SU-DHL-6 (cell line): Measurements from ENCODE around the gene SRCAP.

Experiments used
- H2AFZ ChIP-seq: fragments of 200-600 bp; sonication (generic); 2 replicates; pipeline ENCODE4 v1.6.1; 2014; ENCODE audit warnings: low read depth, mild to moderate bottlenecking, moderate library complexity, mixed read lengths, antibody characterized with exemption, low read length; ENCODE audit not compliant: severe bottlenecking
- H3F3A ChIP-seq: fragments of 200-600 bp; shearing (Covaris generic); 2 replicates; pipeline ENCODE4 v1.6.0; 2016; ENCODE audit warnings: antibody characterized with exemption, mild to moderate bottlenecking; ENCODE audit not compliant: insufficient read depth
- H3K27ac ChIP-seq: fragments of 200-600 bp; sonication (generic); 2 replicates; pipeline ENCODE4 v1.5.1; 2016; ENCODE audit warnings: low read depth, mild to moderate bottlenecking, low read length, moderate library complexity, mixed read lengths
- H3K27me3 ChIP-seq: fragments of 200-600 bp; sonication (generic), shearing (Covaris generic); 2 replicates; pipeline ENCODE4 v1.6.0; 2014; ENCODE audit warnings: mild to moderate bottlenecking, low read length
- H3K36me3 ChIP-seq: fragments of 200-600 bp; sonication (generic); 2 replicates; pipeline ENCODE4 v1.6.1; 2014; ENCODE audit warnings: mild to moderate bottlenecking, low read length, mixed read lengths
- H3K4me2 ChIP-seq: fragments of 300-600, 200-600 bp; shearing (Covaris generic), sonication (generic); 2 replicates; pipeline ENCODE4 v1.6.0; 2014; ENCODE audit warnings: low read length, low read depth, mild to moderate bottlenecking; ENCODE audit not compliant: poor library complexity, severe bottlenecking
- H3K4me3 ChIP-seq: fragments of 200-600 bp; sonication (generic); 2 replicates; pipeline ENCODE4 v1.5.1; 2014; ENCODE audit warnings: antibody characterized with exemption, low read length, mild to moderate bottlenecking, mixed read lengths; ENCODE audit not compliant: insufficient read depth, poor library complexity, severe bottlenecking
- H3K79me2 ChIP-seq: fragments of 200-600 bp; sonication (generic); 2 replicates; pipeline ENCODE4 v1.6.1; 2014; ENCODE audit warnings: mild to moderate bottlenecking, low read length, moderate library complexity; ENCODE audit not compliant: insufficient read depth
- H3K9ac ChIP-seq: fragments of 200-600 bp; sonication (generic); 2 replicates; pipeline ENCODE4 v1.7.0; 2014; ENCODE audit warnings: mild to moderate bottlenecking, low read length
- H3K9me2 ChIP-seq: fragments of 200-600 bp; sonication (generic); replicated peaks from 2 replicates; pipeline ENCODE4 v1.6.1; 2014; ENCODE audit warnings: low read length; ENCODE audit not compliant: insufficient read depth
- H3K9me3 ChIP-seq: fragments of 200-600 bp; sonication (generic); 2 replicates; pipeline ENCODE4 v1.6.1; 2014; ENCODE audit warnings: low read length, mixed read lengths; ENCODE audit not compliant: insufficient read depth
- H4K20me1 ChIP-seq: fragments of 200-600 bp; sonication (generic); 2 replicates; pipeline ENCODE4 v1.6.1; 2014; ENCODE audit warnings: low read depth, mild to moderate bottlenecking, antibody characterized with exemption, low read length, moderate library complexity, mixed read lengths
- EZH2phosphoT487 ChIP-seq: fragments of 200-600 bp; sonication (generic), shearing (Covaris generic); conservative IDR thresholded peaks from 2 replicates; pipeline ENCODE4 v1.6.1; 2018; ENCODE audit warnings: mild to moderate bottlenecking, antibody characterized with exemption, low read length, moderate library complexity, mixed read lengths
- TF ChIP-seq, protein P1 (sequence below): fragments of 200-600 bp; sonication (generic); IDR thresholded peaks from one replicate; pipeline ENCODE4 v1.5.1; 2017; ENCODE audit warnings: antibody characterized with exemption, mild to moderate bottlenecking, low read length, moderate library complexity; ENCODE audit not compliant: insufficient read depth, poor library complexity, severe bottlenecking

SRCAP gene

DNA sequence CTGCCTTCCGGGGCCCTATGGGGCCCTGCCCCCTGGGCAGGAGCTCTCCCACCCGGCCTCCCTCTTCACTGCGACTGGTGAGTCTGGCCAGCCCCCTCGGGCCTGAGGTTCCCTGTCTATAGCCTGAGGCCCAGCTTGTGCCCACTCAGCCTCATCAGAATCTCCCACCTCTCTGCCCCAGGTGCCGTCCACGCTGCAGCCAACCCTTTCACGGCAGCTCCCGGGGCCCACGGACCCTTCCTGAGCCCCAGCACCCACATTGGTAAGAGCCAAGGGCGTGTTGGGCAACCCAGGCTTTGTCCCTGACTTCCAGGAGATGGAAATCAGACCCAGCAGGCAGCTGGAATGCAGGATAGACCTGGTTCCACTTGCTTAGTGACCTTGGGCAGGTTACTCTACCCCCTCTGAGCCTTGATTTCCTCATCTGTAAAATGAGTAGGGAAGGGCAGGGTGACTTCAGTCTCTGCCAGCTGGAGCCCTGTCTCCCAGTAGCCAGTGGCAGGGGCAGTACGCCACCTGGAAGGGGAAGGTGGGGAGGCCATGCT, 31.5 kb upstream of the SRCAP start:
- no peaks in the 10 kb centered on the region for H3K27me3 ChIP-seq
- no peaks in the 10 kb centered on the region for H3F3A ChIP-seq

DNA sequence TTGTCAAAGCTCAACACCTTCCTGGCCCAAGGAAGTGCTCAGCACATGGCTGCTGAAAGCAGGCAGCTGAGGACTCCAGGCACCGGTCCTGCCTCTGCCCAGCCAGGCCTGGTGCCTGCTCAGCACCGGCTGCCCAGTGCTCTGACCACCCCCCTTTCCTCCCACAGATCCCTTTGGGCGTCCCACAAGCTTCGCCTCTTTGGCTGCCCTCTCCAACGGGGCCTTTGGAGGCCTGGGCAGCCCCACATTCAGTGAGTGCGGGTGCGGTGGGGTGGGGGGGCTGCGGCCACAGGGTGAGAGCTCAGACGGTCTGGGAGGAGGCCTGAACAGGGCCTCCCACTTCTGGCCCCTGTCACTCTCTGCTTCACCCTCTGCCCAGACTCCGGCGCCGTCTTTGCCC, 30.6 kb upstream of the SRCAP start:
- Histone ChIP-seq H4K20me1 (no peaks in the 10 kb centered on the region), H3K4me2 (no peak overlapping the region), H3K27me3 (no peaks in the 10 kb centered on the region), H3K9ac (no peak overlapping the region), H3K79me2 (peaks cover 4% of the 10 kb centered on the region; the same call in 1 of the 2 replicates), H2AFZ (no peak overlapping the region), H3F3A (no peaks in the 10 kb centered on the region), H3K27ac (no peak overlapping the region), H3K9me3 (no peaks in the 10 kb centered on the region), H3K4me3 (no peak overlapping the region), H3K36me3 (no peaks in the 10 kb centered on the region), H3K9me2 (no peaks in the 10 kb centered on the region)
- TF ChIP-seq EZH2phosphoT487 = no peak
- TF ChIP-seq, protein P1, sequence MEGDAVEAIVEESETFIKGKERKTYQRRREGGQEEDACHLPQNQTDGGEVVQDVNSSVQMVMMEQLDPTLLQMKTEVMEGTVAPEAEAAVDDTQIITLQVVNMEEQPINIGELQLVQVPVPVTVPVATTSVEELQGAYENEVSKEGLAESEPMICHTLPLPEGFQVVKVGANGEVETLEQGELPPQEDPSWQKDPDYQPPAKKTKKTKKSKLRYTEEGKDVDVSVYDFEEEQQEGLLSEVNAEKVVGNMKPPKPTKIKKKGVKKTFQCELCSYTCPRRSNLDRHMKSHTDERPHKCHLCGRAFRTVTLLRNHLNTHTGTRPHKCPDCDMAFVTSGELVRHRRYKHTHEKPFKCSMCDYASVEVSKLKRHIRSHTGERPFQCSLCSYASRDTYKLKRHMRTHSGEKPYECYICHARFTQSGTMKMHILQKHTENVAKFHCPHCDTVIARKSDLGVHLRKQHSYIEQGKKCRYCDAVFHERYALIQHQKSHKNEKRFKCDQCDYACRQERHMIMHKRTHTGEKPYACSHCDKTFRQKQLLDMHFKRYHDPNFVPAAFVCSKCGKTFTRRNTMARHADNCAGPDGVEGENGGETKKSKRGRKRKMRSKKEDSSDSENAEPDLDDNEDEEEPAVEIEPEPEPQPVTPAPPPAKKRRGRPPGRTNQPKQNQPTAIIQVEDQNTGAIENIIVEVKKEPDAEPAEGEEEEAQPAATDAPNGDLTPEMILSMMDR = no peak

More for the DNA sequence above, 31.5 kb upstream of the SRCAP start:
- H3K4me3 ChIP-seq = no peak overlapping the region
- TF ChIP-seq, protein P1 = no peak
- TF ChIP-seq EZH2phosphoT487 = no peak
- no peak overlapping the region for H3K9ac ChIP-seq
- peaks cover 12% of the 10 kb centered on the region; the same call in 1 of the 2 replicates for H3K79me2 ChIP-seq
- no peaks in the 10 kb centered on the region for H3K9me2 ChIP-seq
- no peaks in the 10 kb centered on the region for H4K20me1 ChIP-seq
- no peak overlapping the region for H3K27ac ChIP-seq
- peaks cover 3% of the 10 kb centered on the region; the same call in 1 of the 2 replicates for H3K36me3 ChIP-seq
- no peak overlapping the region for H3K4me2 ChIP-seq
- no peaks in the 10 kb centered on the region for H3K9me3 ChIP-seq
- H2AFZ ChIP-seq = no peak overlapping the region

DNA sequence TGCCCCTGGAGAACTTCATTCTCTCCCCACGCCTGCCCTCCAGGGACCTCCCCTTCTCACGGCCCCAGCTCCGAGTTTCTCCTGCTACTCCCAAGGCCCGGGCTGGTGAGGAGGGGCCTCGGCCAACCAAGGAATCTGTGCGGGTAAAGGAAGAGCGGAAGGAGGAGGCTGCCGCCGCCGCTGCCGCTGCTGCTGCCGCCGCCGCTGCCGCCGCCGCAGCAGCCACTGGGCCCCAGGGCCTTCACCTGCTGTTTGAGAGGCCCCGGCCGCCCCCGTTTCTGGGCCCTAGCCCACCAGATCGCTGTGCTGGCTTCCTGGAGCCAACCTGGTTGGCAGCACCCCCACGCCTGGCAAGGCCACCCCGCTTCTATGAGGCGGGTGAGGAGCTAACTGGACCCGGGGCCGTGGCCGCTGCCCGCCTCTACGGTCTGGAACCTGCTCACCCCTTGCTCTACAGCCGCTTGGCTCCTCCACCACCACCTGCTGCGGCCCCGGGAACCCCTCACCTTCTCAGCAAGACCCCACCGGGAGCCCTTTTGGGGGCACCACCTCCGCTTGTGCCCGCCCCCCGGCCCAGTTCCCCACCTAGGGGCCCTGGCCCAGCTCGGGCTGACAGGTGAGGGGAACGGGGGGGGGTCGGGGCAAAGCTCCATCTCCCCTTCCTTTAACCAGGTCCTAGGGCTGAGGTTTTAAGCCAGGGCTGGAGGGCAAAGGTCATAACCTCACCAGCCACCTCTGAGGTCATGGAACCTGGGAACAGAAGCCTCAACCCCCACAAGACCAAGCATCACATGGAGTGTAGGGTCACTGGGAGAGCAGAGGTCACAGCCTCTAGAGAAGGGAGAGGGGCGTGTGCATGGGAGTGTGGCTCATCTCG, 29.7 kb upstream of the SRCAP start:
- Histone ChIP-seq H2AFZ (no peak overlapping the region), H3K4me2 (no peak overlapping the region), H3K79me2 (no peaks in the 10 kb centered on the region), H3K9me2 (no peaks in the 10 kb centered on the region), H3K4me3 (no peak overlapping the region), H3F3A (no peaks in the 10 kb centered on the region), H3K9me3 (no peaks in the 10 kb centered on the region), H3K36me3 (no peaks in the 10 kb centered on the region), H3K27ac (no peak overlapping the region), H3K9ac (no peak overlapping the region), H4K20me1 (no peaks in the 10 kb centered on the region), H3K27me3 (no peaks in the 10 kb centered on the region)
- TF ChIP-seq, protein P1 = no peak
- TF ChIP-seq EZH2phosphoT487 = no peak
